SU-DHL-6 (cell line): ENCODE data around the gene EFS.

Experiments used
- H2AFZ ChIP-seq: fragments of 200-600 bp; sonication (generic); 2 replicates; pipeline ENCODE4 v1.6.1; 2014; ENCODE audit warnings: low read depth, mild to moderate bottlenecking, moderate library complexity, mixed read lengths, antibody characterized with exemption, low read length; ENCODE audit not compliant: severe bottlenecking
- H3F3A ChIP-seq: fragments of 200-600 bp; shearing (Covaris generic); 2 replicates; pipeline ENCODE4 v1.6.0; 2016; ENCODE audit warnings: antibody characterized with exemption, mild to moderate bottlenecking; ENCODE audit not compliant: insufficient read depth
- H3K27ac ChIP-seq: fragments of 200-600 bp; sonication (generic); 2 replicates; pipeline ENCODE4 v1.5.1; 2016; ENCODE audit warnings: low read depth, mild to moderate bottlenecking, low read length, moderate library complexity, mixed read lengths
- H3K27me3 ChIP-seq: fragments of 200-600 bp; sonication (generic), shearing (Covaris generic); 2 replicates; pipeline ENCODE4 v1.6.0; 2014; ENCODE audit warnings: mild to moderate bottlenecking, low read length
- H3K36me3 ChIP-seq: fragments of 200-600 bp; sonication (generic); 2 replicates; pipeline ENCODE4 v1.6.1; 2014; ENCODE audit warnings: mild to moderate bottlenecking, low read length, mixed read lengths
- H3K4me2 ChIP-seq: fragments of 300-600, 200-600 bp; shearing (Covaris generic), sonication (generic); 2 replicates; pipeline ENCODE4 v1.6.0; 2014; ENCODE audit warnings: low read length, low read depth, mild to moderate bottlenecking; ENCODE audit not compliant: poor library complexity, severe bottlenecking
- H3K4me3 ChIP-seq: fragments of 200-600 bp; sonication (generic); 2 replicates; pipeline ENCODE4 v1.5.1; 2014; ENCODE audit warnings: antibody characterized with exemption, low read length, mild to moderate bottlenecking, mixed read lengths; ENCODE audit not compliant: insufficient read depth, poor library complexity, severe bottlenecking
- H3K79me2 ChIP-seq: fragments of 200-600 bp; sonication (generic); 2 replicates; pipeline ENCODE4 v1.6.1; 2014; ENCODE audit warnings: mild to moderate bottlenecking, low read length, moderate library complexity; ENCODE audit not compliant: insufficient read depth
- H3K9ac ChIP-seq: fragments of 200-600 bp; sonication (generic); 2 replicates; pipeline ENCODE4 v1.7.0; 2014; ENCODE audit warnings: mild to moderate bottlenecking, low read length
- H3K9me2 ChIP-seq: fragments of 200-600 bp; sonication (generic); replicated peaks from 2 replicates; pipeline ENCODE4 v1.6.1; 2014; ENCODE audit warnings: low read length; ENCODE audit not compliant: insufficient read depth
- H3K9me3 ChIP-seq: fragments of 200-600 bp; sonication (generic); 2 replicates; pipeline ENCODE4 v1.6.1; 2014; ENCODE audit warnings: low read length, mixed read lengths; ENCODE audit not compliant: insufficient read depth
- H4K20me1 ChIP-seq: fragments of 200-600 bp; sonication (generic); 2 replicates; pipeline ENCODE4 v1.6.1; 2014; ENCODE audit warnings: low read depth, mild to moderate bottlenecking, antibody characterized with exemption, low read length, moderate library complexity, mixed read lengths
- EZH2phosphoT487 ChIP-seq: fragments of 200-600 bp; sonication (generic), shearing (Covaris generic); conservative IDR thresholded peaks from 2 replicates; pipeline ENCODE4 v1.6.1; 2018; ENCODE audit warnings: mild to moderate bottlenecking, antibody characterized with exemption, low read length, moderate library complexity, mixed read lengths
- TF ChIP-seq, protein P1 (sequence below): fragments of 200-600 bp; sonication (generic); IDR thresholded peaks from one replicate; pipeline ENCODE4 v1.5.1; 2017; ENCODE audit warnings: antibody characterized with exemption, mild to moderate bottlenecking, low read length, moderate library complexity; ENCODE audit not compliant: insufficient read depth, poor library complexity, severe bottlenecking

Gene EFS

GRCh38 chr14:23316300-23316699 lies 48.7 kb downstream of the EFS start:
- no peaks in the 10 kb centered on the region for H3K27me3 ChIP-seq
- H3K4me2 ChIP-seq, result no peak overlapping the region
- no peak overlapping the region for H3K9ac ChIP-seq
- no peak overlapping the region for H3K27ac ChIP-seq
- TF ChIP-seq, protein P1, sequence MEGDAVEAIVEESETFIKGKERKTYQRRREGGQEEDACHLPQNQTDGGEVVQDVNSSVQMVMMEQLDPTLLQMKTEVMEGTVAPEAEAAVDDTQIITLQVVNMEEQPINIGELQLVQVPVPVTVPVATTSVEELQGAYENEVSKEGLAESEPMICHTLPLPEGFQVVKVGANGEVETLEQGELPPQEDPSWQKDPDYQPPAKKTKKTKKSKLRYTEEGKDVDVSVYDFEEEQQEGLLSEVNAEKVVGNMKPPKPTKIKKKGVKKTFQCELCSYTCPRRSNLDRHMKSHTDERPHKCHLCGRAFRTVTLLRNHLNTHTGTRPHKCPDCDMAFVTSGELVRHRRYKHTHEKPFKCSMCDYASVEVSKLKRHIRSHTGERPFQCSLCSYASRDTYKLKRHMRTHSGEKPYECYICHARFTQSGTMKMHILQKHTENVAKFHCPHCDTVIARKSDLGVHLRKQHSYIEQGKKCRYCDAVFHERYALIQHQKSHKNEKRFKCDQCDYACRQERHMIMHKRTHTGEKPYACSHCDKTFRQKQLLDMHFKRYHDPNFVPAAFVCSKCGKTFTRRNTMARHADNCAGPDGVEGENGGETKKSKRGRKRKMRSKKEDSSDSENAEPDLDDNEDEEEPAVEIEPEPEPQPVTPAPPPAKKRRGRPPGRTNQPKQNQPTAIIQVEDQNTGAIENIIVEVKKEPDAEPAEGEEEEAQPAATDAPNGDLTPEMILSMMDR, result no peak
- TF ChIP-seq EZH2phosphoT487, result no peak
- H3K4me3 ChIP-seq, result no peak overlapping the region
- H3F3A ChIP-seq, result no peaks in the 10 kb centered on the region
- no peaks in the 10 kb centered on the region for H3K79me2 ChIP-seq
- no peaks in the 10 kb centered on the region for H3K9me3 ChIP-seq
- no peak overlapping the region for H2AFZ ChIP-seq
- H3K36me3 ChIP-seq, result no peaks in the 10 kb centered on the region
- H4K20me1 ChIP-seq, result no peaks in the 10 kb centered on the region
- H3K9me2 ChIP-seq, result no peaks in the 10 kb centered on the region

DNA sequence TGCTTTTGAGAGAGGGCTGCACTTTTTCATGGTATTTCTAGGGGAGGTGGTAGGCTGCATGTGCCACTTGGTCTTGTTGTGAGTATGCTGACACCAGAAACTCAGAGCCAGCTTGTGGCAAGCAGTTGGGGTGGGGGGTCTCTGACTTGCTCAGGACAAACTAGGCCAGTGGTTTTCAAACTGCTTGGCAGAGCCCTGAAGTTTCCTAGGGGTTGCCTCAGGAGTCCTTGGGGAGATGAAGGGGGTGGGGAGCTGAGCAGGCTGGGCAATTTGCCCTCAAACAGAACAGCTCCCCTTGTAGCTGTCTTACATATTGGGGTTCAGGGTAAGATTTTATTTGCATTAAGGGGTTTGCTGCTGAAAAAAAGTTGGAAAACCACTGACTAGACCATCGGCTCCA lies 54.4 kb downstream of the EFS start:
- Histone ChIP-seq H4K20me1 (no peaks in the 10 kb centered on the region), H3K9me2 (no peaks in the 10 kb centered on the region), H3K27ac (no peak overlapping the region), H3K27me3 (no peaks in the 10 kb centered on the region), H2AFZ (no peak overlapping the region), H3K9me3 (no peaks in the 10 kb centered on the region), H3F3A (no peaks in the 10 kb centered on the region), H3K79me2 (no peaks in the 10 kb centered on the region), H3K4me3 (no peak overlapping the region), H3K4me2 (no peak overlapping the region), H3K36me3 (no peaks in the 10 kb centered on the region), H3K9ac (no peak overlapping the region)
- no peak for TF ChIP-seq EZH2phosphoT487
- TF ChIP-seq, protein P1, result no peak

DNA sequence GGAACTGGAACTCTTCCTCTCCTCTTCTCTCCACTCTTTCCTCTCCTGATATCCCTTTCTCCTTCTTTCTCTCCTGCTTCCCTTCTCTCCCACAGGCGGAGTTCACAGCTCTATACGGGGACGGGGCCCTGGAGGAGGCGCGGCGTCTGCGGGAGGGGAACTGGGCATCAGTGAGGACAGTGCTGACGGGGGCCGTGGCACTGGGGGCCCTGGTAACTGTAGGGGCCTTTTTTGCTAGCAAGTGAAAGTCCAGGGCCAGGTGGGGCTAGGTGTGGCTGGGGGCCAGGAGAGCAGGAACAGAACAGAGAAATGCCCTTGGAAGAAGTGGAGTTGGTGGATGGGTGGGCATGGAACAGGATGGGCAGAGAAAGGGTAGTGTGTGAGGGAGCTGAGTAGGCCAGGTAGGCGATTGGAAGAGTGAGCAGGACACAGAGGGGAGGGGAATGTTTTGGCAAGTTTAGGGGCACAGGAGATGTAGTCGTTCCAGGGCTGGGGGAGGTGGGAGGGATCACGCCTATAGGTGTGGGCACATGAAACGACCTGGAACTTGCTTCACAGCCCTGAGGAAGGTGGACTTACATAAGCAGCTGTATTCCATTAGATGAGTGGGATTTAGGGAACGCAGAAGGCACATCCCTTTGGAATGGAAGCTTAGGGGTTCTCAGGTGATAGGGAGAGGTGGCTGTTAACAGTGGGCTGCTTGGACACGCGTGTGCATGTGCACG lies 56.1 kb downstream of the EFS start:
- Histone ChIP-seq H3K79me2 (no peaks in the 10 kb centered on the region), H3F3A (no peaks in the 10 kb centered on the region), H3K36me3 (no peaks in the 10 kb centered on the region), H3K27ac (no peak overlapping the region), H2AFZ (no peak overlapping the region), H3K9me3 (no peaks in the 10 kb centered on the region), H3K4me2 (no peak overlapping the region), H3K4me3 (no peak overlapping the region), H3K9ac (no peak overlapping the region), H3K9me2 (no peaks in the 10 kb centered on the region), H4K20me1 (no peaks in the 10 kb centered on the region), H3K27me3 (no peaks in the 10 kb centered on the region)
- TF ChIP-seq, protein P1, result no peak
- TF ChIP-seq EZH2phosphoT487, result no peak
